CMK (cell line): ENCODE data around the gene DNAJB13.

Source experiments
- DNase-seq: peaks from one replicate; pipeline ENCODE4 v3.0.0-alpha.2; 2010; ENCODE audit warnings: low read depth

DNAJB13 gene

GRCh38 chr11:74015919-74016684, 65.3 kb downstream of the DNAJB13 start:
- DNase-seq, result no peak

DNA sequence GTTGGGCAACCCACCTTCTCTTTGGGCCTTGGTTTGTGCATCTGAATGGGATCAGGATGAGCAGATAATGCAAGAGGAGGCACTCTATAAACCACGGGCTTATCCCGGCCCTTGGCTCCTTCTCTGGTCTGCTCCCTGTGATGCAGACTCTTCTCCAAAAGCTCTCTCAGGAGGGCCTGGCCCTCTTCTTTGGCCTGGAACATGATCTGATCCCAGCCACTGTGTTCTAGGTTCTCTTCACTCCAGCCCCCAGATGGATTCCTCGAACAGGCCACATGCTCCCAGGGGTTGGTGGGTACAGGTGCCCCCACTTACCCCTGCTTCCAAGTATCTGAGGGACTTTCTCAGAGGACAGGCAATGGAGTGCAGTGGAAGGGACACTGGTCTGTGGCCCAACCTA, 66.8 kb downstream of the DNAJB13 start:
- DNase-seq, result no peak

- no peak for DNase-seq
These were observed 67.6 kb downstream of the DNAJB13 start for GRCh38 chr11:74018331-74019005.

DNA sequence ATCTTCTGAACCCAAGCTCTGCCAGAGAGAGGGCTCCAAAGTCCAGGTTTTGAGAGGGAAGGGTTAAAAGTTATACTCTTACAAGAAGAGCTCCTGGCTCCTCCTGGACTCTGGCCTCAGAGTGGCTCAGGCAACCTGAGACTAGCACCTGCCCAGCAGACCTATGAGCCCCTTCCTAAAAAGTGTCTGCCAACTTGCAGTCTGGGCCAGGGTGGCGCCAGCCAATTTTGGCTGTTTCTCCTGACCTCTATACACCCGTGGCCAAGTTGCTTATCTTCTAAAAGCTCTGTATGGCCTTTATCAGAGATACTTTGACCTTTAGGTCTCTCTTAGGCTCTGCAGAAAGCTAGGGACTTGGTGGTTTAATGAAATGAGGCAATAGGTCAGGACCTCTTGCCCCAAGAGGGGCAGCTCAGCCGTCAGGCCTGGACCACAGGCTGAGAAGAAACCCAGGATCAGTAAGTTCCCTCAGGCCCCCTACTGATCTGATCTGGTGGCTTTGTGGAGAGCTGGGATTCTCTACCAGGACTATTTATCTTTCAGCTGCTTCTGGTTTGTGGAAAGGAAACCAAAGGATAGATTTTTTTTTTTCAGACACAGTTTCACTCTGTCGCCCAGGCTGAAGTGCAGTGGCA, 68.4 kb downstream of the DNAJB13 start:
- DNase-seq, result no peak

DNA sequence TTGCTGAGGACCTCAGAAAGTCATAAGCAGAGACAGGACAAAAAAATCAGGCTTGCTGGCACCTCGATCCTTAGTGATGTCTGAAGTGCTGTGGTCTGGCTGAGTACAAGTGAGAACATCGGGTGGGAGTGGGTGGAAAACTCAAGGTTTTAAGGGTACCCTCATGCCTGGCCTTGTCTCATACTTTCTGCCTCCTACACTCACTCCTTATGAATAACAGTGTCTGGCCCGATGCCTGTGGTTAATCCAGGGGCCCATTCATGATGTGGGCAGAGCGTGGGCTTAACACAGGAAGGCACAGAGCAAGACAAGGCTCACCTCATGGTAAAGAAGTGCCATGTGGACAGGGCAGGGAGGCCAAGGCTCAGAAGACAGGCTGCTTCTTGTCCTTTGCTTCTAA, 69.0 kb downstream of the DNAJB13 start:
- DNase-seq, result no peak
